GM23338 (cell line): ENCODE data around the gene MEOX1. TPM values are rescaled to one million over a fixed set of nuclear protein-coding genes. Genes with fewer than 3 reads are reported as not detected.

Source experiments
- ATAC-seq: fragments of 200-7000 bp; cut with Tn5 transposase; 3 replicates; pipeline ENCODE4 v1.9.1; 2020
- DNase-seq: peaks from one replicate; pipeline ENCODE4 v3.0.0-alpha.2; 2015; ENCODE audit warnings: low spot score
- H2AFZ ChIP-seq: fragments of 200-600 bp; sonication (generic); 2 replicates; pipeline ENCODE4 v1.8.0; 2016; ENCODE audit warnings: antibody characterized with exemption, mild to moderate bottlenecking, moderate library complexity
- H3F3A ChIP-seq: fragments of 200-600 bp; sonication (generic); replicated peaks from 2 replicates; pipeline ENCODE4 v1.8.0; 2017; ENCODE audit warnings: antibody characterized with exemption, mixed run types, low read depth
- H3K27ac ChIP-seq: fragments of 200-600 bp; sonication (generic); 2 replicates; pipeline ENCODE4 v1.6.1; 2016; ENCODE audit warnings: low read depth
- H3K27me3 ChIP-seq: fragments of 200-600 bp; sonication (generic); 2 replicates; pipeline ENCODE4 v1.8.0; 2016; ENCODE audit warnings: mild to moderate bottlenecking, mixed run types, moderate library complexity; ENCODE audit not compliant: insufficient read depth
- H3K36me3 ChIP-seq: fragments of 200-600 bp; sonication (generic); 2 replicates; pipeline ENCODE4 v1.8.0; 2016; ENCODE audit warnings: mild to moderate bottlenecking; ENCODE audit not compliant: insufficient read depth
- H3K4me1 ChIP-seq: fragments of 200-600 bp; sonication (generic); 2 replicates; pipeline ENCODE4 v1.8.0; 2016; ENCODE audit warnings: mild to moderate bottlenecking, moderate library complexity; ENCODE audit not compliant: insufficient read depth
- H3K4me2 ChIP-seq: fragments of 200-600 bp; sonication (generic); 2 replicates; pipeline ENCODE4 v1.7.1; 2017; ENCODE audit warnings: mixed run types
- H3K4me3 ChIP-seq: fragments of 200-600 bp; sonication (generic); 2 replicates; pipeline ENCODE4 v1.6.1; 2016; ENCODE audit warnings: mixed run types
- H3K79me2 ChIP-seq: fragments of 200-600 bp; sonication (generic); replicated peaks from 2 replicates; pipeline ENCODE4 v1.8.0; 2017; ENCODE audit warnings: mild to moderate bottlenecking; ENCODE audit not compliant: insufficient read depth
- H3K9me2 ChIP-seq: fragments of 200-600 bp; sonication (generic); 2 replicates; pipeline ENCODE4 v1.8.0; 2017; ENCODE audit not compliant: insufficient read depth
- H4K20me1 ChIP-seq: fragments of 200-600 bp; sonication (generic); replicated peaks from 2 replicates; pipeline ENCODE4 v1.8.0; 2017; ENCODE audit warnings: mild to moderate bottlenecking; ENCODE audit not compliant: insufficient read depth
- H3K27ac Mint-ChIP-seq: 2 replicates; pipeline ENCODE4 v1.8.0; 2020; ENCODE audit warnings: inconsistent platforms, mild to moderate bottlenecking, moderate library complexity, mixed read lengths
- H3K27me3 Mint-ChIP-seq: 3 replicates; pipeline ENCODE4 v1.8.0; 2022; ENCODE audit warnings: low read depth, mild to moderate bottlenecking, moderate library complexity, mixed read lengths, inconsistent platforms; ENCODE audit not compliant: insufficient read depth, poor library complexity
- H3K36me3 Mint-ChIP-seq: 3 replicates; pipeline ENCODE4 v1.8.0; 2021; ENCODE audit warnings: low read depth, mild to moderate bottlenecking, inconsistent platforms, moderate library complexity, mixed read lengths
- H3K4me1 Mint-ChIP-seq: 3 replicates; pipeline ENCODE4 v1.8.0; 2020; ENCODE audit warnings: mild to moderate bottlenecking, inconsistent platforms, mixed read lengths
- H3K4me3 Mint-ChIP-seq: 3 replicates; pipeline ENCODE4 v1.8.0; 2021; ENCODE audit warnings: moderate library complexity, mild to moderate bottlenecking, inconsistent platforms, mixed read lengths
- H3K9me3 Mint-ChIP-seq: 3 replicates; pipeline ENCODE4 v1.8.0; 2020; ENCODE audit warnings: moderate library complexity, mild to moderate bottlenecking, inconsistent platforms, mixed read lengths
- CREB1 ChIP-seq: fragments of 250-450 bp; sonication (Bioruptor Pico); IDR thresholded peaks from 2 replicates; pipeline ENCODE4 v1.5.0; 2020; ENCODE audit warnings: low read depth, mild to moderate bottlenecking, moderate library complexity
- EZH2 ChIP-seq: fragments of 200-600 bp; sonication (generic); IDR thresholded peaks from one replicate; pipeline ENCODE4 v1.8.0; 2017; ENCODE audit warnings: antibody characterized with exemption, mild to moderate bottlenecking, low read depth; ENCODE audit not compliant: unreplicated experiment
- JUNB ChIP-seq: IDR thresholded peaks from one replicate; pipeline ENCODE4 v1.6.1; 2016; ENCODE audit warnings: antibody characterized with exemption; ENCODE audit not compliant: unreplicated experiment
- NANOG ChIP-seq: IDR thresholded peaks from 2 replicates; pipeline ENCODE4 v1.6.1; 2016; ENCODE audit warnings: antibody characterized with exemption, borderline replicate concordance
- STAT1 ChIP-seq: IDR thresholded peaks from one replicate; pipeline ENCODE4 v1.6.1; 2016; ENCODE audit warnings: antibody characterized with exemption; ENCODE audit not compliant: unreplicated experiment
- ZNF114 ChIP-seq: fragments of 250-450 bp; sonication (Bioruptor Pico); IDR thresholded peaks from 2 replicates; pipeline ENCODE4 v1.5.0; 2020; ENCODE audit warnings: mild to moderate bottlenecking, moderate library complexity
- ZNF462 ChIP-seq: fragments of 250-450 bp; sonication (Bioruptor Pico); IDR thresholded peaks from 2 replicates; pipeline ENCODE4 v1.5.0; 2020; ENCODE audit warnings: mild to moderate bottlenecking, moderate library complexity
- polyA plus RNA-seq: library from polyadenylated mRNA; unstranded; fragments of >200 nt; fragmentation: Nextera tagmentation; extraction: Ambion mirVana; gene quantifications from 2 replicates; pipeline ENCODE4 v1.2.1, GENCODE V29; 2016
- total RNA-seq: library from RNA; depleted of rRNA; stranded (reverse); fragments of >200 nt; shearing (Covaris generic); gene quantifications from 2 replicates; pipeline ENCODE4 v1.2.3, GENCODE V29; 2014
- TF ChIP-seq, protein P1 (sequence below), 2 experiments: fragments of 200-600 bp in 1 of 2; sonication (generic) in 1 of 2; conservative IDR thresholded peaks; 2 replicates each; pipeline versions ENCODE4 v1.5.1 to v1.6.1; 2016 to 2017; ENCODE audit warnings: antibody characterized with exemption in 2 of 2, low read depth in 2 of 2, mild to moderate bottlenecking in 2 of 2, moderate library complexity in 1 of 2
- TF ChIP-seq, protein P2 (sequence below): IDR thresholded peaks from 2 replicates; pipeline ENCODE4 v1.6.1; 2016; ENCODE audit warnings: antibody characterized with exemption

Gene MEOX1
- total and polyA plus RNA-seq, 2 experiments from 2014 or later, result not detected

DNA sequence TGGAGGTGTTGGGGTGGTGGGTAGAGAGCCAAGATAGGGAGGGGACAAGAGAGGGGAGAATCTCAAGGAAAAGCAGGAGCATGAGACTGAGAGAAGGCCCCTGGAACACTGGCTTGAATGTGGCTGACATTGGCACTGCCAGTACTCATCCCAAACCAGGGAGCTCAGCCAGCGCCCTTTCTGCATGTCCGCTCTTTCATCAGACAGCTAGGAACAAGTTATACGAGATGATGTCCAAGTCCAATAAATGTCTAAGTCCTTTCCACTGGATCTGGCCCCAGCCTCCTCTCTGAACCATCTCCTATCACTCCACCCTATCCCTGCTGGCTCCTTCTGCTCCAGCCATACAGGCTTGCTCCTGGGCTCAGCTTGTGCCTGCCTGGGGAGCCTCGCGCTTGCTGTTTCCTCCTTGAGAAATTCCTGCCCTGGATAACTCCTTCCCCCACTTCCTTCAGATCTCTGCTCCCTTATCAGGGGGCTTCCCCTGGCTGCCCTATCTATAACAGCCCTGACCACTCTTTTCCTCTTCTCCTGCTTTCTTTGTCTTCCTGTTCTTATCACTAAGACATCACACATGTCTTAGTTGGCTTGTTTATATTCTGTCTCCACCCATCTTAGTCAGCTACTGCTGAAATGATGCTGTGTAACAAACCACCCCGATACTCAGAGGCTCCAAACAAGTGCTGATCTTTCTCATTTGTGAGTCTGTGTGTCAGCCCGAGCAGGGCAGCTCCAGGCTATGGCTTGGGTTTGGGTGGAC lies 37.1 kb upstream of the MEOX1 start:
- Mint-ChIP-seq H3K27ac (no peak overlapping the region), H3K27me3 (peaks cover 22% of the 10 kb centered on the region), H3K4me3 (no peak overlapping the region), H3K4me1 (peaks cover 28% of the 10 kb centered on the region), H3K9me3 (no peaks in the 10 kb centered on the region), H3K36me3 (no peaks in the 10 kb centered on the region; the same call in 2 of the 3 replicates)
- no peak for TF ChIP-seq EZH2
- no peak for TF ChIP-seq ZNF114 (CRISPR knock-in tag)
- TF ChIP-seq, protein P1, sequence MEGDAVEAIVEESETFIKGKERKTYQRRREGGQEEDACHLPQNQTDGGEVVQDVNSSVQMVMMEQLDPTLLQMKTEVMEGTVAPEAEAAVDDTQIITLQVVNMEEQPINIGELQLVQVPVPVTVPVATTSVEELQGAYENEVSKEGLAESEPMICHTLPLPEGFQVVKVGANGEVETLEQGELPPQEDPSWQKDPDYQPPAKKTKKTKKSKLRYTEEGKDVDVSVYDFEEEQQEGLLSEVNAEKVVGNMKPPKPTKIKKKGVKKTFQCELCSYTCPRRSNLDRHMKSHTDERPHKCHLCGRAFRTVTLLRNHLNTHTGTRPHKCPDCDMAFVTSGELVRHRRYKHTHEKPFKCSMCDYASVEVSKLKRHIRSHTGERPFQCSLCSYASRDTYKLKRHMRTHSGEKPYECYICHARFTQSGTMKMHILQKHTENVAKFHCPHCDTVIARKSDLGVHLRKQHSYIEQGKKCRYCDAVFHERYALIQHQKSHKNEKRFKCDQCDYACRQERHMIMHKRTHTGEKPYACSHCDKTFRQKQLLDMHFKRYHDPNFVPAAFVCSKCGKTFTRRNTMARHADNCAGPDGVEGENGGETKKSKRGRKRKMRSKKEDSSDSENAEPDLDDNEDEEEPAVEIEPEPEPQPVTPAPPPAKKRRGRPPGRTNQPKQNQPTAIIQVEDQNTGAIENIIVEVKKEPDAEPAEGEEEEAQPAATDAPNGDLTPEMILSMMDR (conservative IDR thresholded peaks at IDR 0.05; ENCODE audit: low read depth in 2 of 2), result no peak
- no peaks in the 10 kb centered on the region for H3F3A ChIP-seq
- no peaks in the 10 kb centered on the region for H3K27me3 ChIP-seq
- DNase-seq (no peak), ATAC-seq (no peak)
- no peak overlapping the region for H3K4me3 ChIP-seq
- H4K20me1 ChIP-seq, result no peaks in the 10 kb centered on the region
- H3K9me2 ChIP-seq, result no peaks in the 10 kb centered on the region
- H3K4me1 ChIP-seq, result peaks cover 13% of the 10 kb centered on the region; the same call in 1 of the 2 replicates
- no peak overlapping the region for H3K4me2 ChIP-seq
- no peaks in the 10 kb centered on the region for H3K36me3 ChIP-seq
- no peak overlapping the region for H2AFZ ChIP-seq
- H3K79me2 ChIP-seq, result no peaks in the 10 kb centered on the region
- H3K27ac ChIP-seq, result no peak overlapping the region

GRCh38 chr17:43697937-43698336 lies 36.2 kb upstream of the MEOX1 start:
- H2AFZ ChIP-seq, result no peak overlapping the region
- no peaks in the 10 kb centered on the region for H3K27me3 ChIP-seq
- no peak overlapping the region for H3K4me2 ChIP-seq
- H3K4me1 Mint-ChIP-seq, result peaks cover 26% of the 10 kb centered on the region
- H3K36me3 ChIP-seq, result no peaks in the 10 kb centered on the region
- no peaks in the 10 kb centered on the region for H3K9me3 Mint-ChIP-seq
- no peak overlapping the region for H3K4me3 Mint-ChIP-seq
- ATAC-seq, result no peak
- H3K9me2 ChIP-seq, result no peaks in the 10 kb centered on the region
- H3K36me3 Mint-ChIP-seq, result no peaks in the 10 kb centered on the region; the same call in 2 of the 3 replicates
- no peak overlapping the region for H3K27ac ChIP-seq
- H4K20me1 ChIP-seq, result no peaks in the 10 kb centered on the region
- H3K79me2 ChIP-seq, result no peaks in the 10 kb centered on the region
- peaks cover 13% of the 10 kb centered on the region; the same call in 1 of the 2 replicates for H3K4me1 ChIP-seq
- DNase-seq, result no peak
- no peak overlapping the region for H3K27ac Mint-ChIP-seq
- H3K4me3 ChIP-seq, result no peak overlapping the region
- no peaks in the 10 kb centered on the region for H3F3A ChIP-seq
- H3K27me3 Mint-ChIP-seq, result peaks cover 24% of the 10 kb centered on the region
- TF ChIP-seq JUNB (no peak), ZNF114 (CRISPR knock-in tag) (no peak), EZH2 (no peak), ZNF462 (CRISPR knock-in tag) (no peak), NANOG (no peak), CREB1 (CRISPR knock-in tag) (no peak), STAT1 (no peak)
- TF ChIP-seq, protein P1 (conservative IDR thresholded peaks at IDR 0.05; ENCODE audit: low read depth in 2 of 2), result no peak
- TF ChIP-seq, protein P2, sequence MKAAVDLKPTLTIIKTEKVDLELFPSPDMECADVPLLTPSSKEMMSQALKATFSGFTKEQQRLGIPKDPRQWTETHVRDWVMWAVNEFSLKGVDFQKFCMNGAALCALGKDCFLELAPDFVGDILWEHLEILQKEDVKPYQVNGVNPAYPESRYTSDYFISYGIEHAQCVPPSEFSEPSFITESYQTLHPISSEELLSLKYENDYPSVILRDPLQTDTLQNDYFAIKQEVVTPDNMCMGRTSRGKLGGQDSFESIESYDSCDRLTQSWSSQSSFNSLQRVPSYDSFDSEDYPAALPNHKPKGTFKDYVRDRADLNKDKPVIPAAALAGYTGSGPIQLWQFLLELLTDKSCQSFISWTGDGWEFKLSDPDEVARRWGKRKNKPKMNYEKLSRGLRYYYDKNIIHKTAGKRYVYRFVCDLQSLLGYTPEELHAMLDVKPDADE, result no peak
